GM19463 (cell line): ENCODE measurements around the gene ZNF512B.
"Not testable (repeated sequence)": the region's sequence is repeated elsewhere in the genome, so short reads cannot be mapped to it uniquely, and the experiment has no call there.

ENCODE experiments used
- ATAC-seq: cut with Tn5 transposase; IDR thresholded peaks from one replicate; pipeline ENCODE4 v1.9.1; 2021; ENCODE audit warnings: mild to moderate bottlenecking, moderate library complexity; ENCODE audit not compliant: unreplicated experiment

The ZNF512B gene

GRCh38 chr20:63935447-63935846 is 34.3 kb downstream of the ZNF512B start:
- no peak for ATAC-seq

DNA sequence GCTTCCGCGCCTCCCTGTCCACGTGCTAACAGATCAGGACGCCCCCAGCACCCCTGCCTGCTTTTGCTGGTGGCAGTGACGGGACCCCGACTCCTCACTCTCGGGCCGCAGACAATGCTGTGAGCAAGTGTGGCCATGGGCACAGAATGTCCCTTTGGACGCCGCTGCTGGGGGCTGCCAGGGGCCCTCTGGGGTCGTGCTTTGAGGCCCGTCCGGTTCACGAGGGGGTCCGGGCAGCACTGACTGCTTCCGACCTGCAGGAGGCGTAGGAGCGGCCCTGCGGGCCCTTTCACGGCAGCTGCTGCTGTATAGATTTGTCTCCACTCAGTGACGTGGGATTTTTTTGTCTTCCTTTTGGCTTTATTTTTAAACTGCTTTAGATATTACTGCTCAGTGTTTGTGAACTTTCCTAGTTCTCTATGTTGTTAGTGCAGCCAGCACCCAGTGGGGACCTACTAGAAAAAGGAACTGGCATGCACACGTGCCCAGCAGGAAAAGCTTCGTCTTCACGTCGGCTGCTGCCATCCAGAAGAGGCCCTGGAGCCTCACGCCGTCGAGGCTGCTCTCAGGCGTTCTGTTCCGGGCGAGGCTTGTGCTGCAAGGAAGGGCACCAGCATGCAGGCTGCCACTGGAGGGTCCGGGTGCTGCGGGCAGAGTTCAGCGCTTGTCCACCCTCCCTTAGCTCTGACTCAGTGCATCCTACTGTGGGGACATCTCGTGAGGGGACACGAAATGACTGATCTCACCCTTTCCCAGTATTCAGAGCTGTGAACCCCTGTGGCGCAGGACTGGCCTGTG is 35.3 kb downstream of the ZNF512B start:
- ATAC-seq: no peak

DNA sequence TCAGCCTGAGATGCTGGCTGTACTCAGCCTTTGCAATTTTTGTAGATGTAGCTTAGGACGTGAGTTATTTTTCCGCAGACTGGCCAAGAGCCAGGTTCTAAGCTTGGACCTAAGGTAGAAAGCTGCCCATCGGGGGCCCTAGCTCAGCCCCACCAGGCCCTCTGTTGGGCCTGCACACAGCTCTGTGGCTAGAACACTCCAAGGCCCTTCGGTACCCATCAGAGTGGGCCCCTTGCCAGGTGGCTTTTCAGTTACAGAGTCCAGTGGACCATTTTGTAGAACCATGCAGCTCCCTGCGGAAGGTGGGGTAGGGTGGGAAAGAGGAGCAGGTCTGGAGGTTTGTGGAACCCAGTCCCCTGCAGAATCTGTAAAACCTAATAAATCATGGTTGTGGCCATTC is 36.1 kb downstream of the ZNF512B start:
- no peak for ATAC-seq

DNA sequence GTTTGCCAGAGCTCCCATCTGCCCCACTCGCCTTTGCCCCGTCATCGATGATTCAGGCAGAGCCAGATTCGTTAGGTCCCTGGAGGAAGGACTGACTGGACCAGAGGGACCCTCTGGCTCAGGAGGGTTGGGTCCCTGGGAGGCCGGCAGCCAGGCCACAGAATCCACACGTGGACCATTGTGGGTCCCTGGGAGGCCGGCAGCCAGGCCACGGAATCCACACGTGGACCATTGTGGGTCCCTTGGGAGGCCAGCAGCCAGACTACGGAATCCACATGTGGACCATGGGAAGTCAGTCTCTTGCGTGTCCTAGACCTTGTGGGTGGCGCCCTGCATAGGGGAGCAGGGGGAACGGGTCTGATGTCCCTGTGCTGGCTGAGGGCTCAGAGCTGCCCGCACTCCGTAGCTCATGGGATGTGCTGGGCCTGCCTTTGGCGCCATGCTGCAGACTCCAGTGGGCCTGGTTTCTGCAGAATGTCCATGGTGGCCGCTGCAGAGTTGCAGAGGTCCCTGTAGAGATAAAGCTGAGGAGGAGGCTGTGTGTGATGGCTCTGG is 37.0 kb downstream of the ZNF512B start:
- no peak for ATAC-seq

DNA sequence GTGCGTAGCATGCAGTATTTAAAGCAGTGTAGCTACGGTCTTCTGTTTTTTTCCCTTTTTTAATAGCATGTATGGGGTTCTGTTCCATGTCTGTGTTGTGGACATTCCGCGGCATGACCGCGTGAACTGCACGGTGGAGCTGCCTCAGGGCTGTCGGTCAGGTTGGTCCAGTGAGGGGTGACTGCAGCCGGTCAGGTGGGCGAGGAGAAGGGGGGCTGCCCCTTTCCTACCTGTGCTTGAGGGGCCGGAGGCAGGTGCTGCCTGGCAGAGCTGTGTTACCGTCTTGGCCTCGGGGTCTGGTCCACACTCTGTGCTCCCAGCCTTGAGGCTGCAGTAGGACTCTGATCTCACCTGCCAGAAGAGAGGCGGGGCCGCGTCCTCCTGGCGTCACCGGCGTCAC is 38.0 kb downstream of the ZNF512B start:
- ATAC-seq: no peak

DNA sequence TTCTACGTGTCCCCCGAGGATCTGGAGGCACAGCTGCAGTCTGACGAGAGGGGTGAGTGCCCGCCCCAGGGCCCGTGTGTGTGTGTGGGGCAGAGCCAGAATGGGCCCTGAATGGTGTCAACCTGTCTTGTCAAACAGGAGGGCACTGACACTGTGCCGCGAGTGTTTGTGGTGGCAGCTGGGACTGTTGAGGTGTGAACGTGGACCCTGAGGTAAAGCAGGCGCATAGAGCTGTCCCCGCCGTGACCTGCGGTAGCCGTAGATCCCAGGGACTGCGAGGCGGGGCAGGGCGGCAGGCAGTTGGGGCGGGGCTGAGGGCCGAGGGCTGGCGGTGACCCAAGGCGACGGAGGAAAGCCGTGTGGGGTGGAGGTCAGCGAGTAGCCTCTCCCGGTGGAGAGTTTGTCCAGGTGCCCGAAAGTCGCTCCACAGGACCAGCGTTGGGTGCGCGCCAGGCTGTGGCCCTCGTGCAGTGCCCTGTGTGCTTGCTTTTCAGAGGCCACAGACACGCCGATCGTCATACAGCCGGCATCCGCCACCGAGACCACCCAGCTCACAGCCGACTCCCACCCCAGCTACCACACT is 38.7 kb downstream of the ZNF512B start:
- no peak for ATAC-seq

- ATAC-seq: not testable (repeated sequence)
Measured at GRCh38 chr20:63929473-63929883, 40.3 kb downstream of the ZNF512B start.

DNA sequence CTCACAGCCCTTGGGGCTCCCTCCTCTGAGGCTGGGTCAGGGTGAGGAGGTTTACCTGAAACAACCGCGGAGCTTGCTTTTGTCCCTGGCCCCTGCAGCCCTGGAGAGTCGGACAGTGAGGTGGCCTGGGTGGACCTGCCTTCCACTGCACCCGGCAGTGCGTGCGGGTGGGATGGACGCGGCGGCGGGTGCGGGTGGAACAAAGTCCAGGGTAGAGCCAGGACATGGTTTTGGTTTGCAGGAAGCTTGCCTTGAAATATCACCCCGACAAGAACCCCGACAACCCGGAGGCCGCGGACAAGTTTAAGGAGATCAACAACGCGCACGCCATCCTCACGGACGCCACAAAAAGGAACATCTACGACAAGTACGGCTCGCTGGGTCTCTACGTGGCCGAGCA is 40.7 kb downstream of the ZNF512B start:
- no peak for ATAC-seq

GRCh38 chr20:63926298-63926697 is 43.4 kb downstream of the ZNF512B start:
- ATAC-seq: no peak

DNA sequence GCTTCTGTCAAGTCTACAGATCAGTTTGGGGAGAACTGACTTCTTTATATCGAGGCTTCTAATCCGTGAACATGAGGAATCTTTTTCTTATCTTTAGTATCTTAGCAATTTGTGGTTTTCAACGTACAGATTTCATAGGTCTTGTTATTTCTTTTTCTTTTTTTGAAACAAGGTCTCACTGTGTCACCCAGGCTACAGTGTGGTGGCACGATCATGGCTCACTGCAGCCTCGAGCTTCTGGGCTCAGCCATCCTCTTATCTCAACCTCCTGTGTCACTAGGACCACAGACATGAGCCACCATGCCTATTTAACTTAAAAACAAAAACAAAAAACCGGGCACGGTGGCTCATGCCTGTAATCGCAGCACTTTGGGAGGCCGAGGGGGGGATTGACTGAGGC is 45.5 kb downstream of the ZNF512B start:
- no peak for ATAC-seq

- ATAC-seq: no peak
Measured at GRCh38 chr20:63923651-63924050, 46.1 kb downstream of the ZNF512B start.

DNA sequence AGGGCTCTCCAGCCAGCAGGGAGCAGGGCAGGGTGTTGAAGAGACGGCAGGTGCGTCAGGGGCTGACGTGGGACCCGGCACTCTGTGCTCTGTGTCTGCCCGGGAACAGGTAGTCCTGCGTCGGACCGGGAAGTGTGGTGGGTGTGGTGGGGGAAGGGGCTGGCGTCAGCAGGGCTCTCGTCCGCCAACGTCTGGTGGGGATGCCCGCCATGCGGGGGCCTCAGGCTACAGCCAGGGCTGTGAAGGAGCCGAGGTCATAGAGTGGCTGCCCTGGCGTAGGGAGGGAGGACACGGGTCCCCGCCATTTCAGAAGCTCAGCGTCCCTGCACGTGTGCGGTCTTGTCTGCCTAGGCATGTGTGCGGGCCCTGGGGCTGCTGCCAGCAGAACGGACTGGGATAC is 49.5 kb downstream of the ZNF512B start:
- no peak for ATAC-seq

- no peak for ATAC-seq
Measured at GRCh38 chr20:63919130-63919529, 50.6 kb downstream of the ZNF512B start.

GRCh38 chr20:63917811-63918210 is 51.9 kb downstream of the ZNF512B start:
- no peak for ATAC-seq

DNA sequence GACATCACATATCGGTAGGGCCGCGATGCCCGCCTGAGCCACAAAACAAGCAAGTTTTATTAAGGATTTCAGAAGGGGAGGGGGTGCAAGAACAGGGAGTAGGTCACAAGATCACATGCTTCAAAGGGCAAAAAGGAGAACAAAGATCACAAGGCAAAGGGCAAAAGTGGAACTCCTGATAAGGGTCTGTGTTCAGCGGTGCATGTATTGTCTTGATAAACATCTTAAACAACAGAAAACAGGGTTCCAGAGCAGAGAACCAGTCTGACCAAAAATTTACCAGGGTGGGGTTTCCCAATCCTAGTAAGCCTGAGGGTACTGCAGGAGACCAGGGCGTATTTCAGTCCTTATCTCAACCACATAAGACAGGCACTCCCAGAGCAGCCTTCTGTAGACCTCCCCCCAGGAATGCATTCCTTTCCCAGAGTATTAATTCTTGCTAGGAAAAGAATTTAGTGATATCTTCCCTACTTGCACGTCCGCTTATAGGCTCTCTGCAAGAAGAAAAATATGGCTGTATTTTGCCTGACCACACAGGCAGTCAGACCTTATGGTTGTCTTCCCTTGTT is 53.3 kb downstream of the ZNF512B start:
- not testable (repeated sequence) for ATAC-seq

DNA sequence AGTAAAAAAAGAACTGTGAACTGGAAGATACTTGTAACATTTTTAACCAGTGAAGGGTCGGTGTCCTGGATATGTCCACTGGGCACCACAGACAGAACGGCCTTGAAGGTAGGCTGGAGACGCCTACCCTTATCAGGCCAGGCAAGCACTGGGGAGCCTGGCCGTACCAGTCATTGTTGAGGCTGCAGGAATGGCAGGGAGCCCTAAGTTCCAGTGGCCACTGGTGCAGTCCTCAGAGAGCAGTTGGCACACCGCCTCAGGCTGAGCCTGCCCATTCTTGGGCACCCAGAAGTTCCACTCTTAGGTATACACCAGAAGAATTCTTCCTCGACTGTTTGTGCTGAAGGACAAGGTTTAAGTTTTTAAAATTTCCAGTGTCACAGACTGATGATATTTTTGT is 54.3 kb downstream of the ZNF512B start:
- no peak for ATAC-seq

GRCh38 chr20:63913768-63914167 is 56.0 kb downstream of the ZNF512B start:
- no peak for ATAC-seq

- no peak for ATAC-seq
Measured at GRCh38 chr20:63911176-63911575, 58.6 kb downstream of the ZNF512B start.

GRCh38 chr20:63908008-63908682 is 61.6 kb downstream of the ZNF512B start:
- no peak for ATAC-seq
